SK-N-SH (cell line): ENCODE data around the gene CRACR2A. TPM values are rescaled to one million over a fixed set of nuclear protein-coding genes. Genes with fewer than 3 reads are reported as not detected.

Experiments used
- CTCF ChIA-PET: fragments of 300-600, 350-600 bp; formaldehyde crosslinking; extraction: SDS; loops from one replicate; lab custom pipeline; 2021; lab: Yijun Ruan, JAX
- POLR2A ChIA-PET: fragments of 350-600 bp; sonication (Branson Sonifier 250); formaldehyde crosslinking; extraction: SDS; loops from one replicate; lab custom pipeline; 2020; ENCODE audit warnings: antibody characterized with exemption, inconsistent platforms; lab: Yijun Ruan, JAX
- DNase-seq: peaks from one replicate; pipeline ENCODE4 v3.0.0; 2012
- H2AFZ ChIP-seq: fragments of 200-600 bp; sonication (generic); 2 replicates; pipeline ENCODE4 v1.8.1; 2016; ENCODE audit warnings: antibody characterized with exemption, mild to moderate bottlenecking, low read depth
- H3F3A ChIP-seq: fragments of 200-600 bp; sonication (generic); replicated peaks from 2 replicates; pipeline ENCODE3; 2016; ENCODE audit warnings: antibody characterized with exemption, mild to moderate bottlenecking; ENCODE audit not compliant: insufficient read depth
- H3K27ac ChIP-seq, 2 experiments: fragments of 200-500 bp in 1 of 2; fragments of 200-600 bp in 1 of 2; sonication (Bioruptor generic) in 1 of 2; sonication (generic), shearing (Covaris generic) in 1 of 2; 2 replicates each; pipeline versions ENCODE4 v1.5.1 to v1.6.1; 2014 to 2016; ENCODE audit warnings: low read depth in 2 of 2, inconsistent platforms in 1 of 2, low read length in 1 of 2, mild to moderate bottlenecking in 1 of 2, mixed read lengths in 1 of 2
- H3K27me3 ChIP-seq: fragments of 200-600 bp; sonication (generic), shearing (Covaris generic); 2 replicates; pipeline ENCODE4 v1.6.1; 2016; ENCODE audit warnings: mixed run types; ENCODE audit not compliant: insufficient read depth
- H3K36me3 ChIP-seq, 2 experiments: fragments of 200-500 bp in 1 of 2; fragments of 200-600 bp in 1 of 2; sonication (Bioruptor generic) in 1 of 2; sonication (generic) in 1 of 2; replicated peaks in 1 of 2; 2 replicates each; pipeline versions ENCODE3 to v1.5.1; 2014 to 2016; ENCODE audit warnings: low read length in 1 of 2, mild to moderate bottlenecking in 1 of 2; ENCODE audit not compliant: insufficient read depth in 2 of 2, control insufficient read depth in 1 of 2
- H3K4me1 ChIP-seq, 2 experiments: fragments of 200-500 bp in 1 of 2; fragments of 200-600 bp in 1 of 2; sonication (Bioruptor generic) in 1 of 2; sonication (generic), shearing (Covaris generic) in 1 of 2; 2 replicates each; pipeline versions ENCODE4 v1.5.1 to v1.6.1; 2014 to 2016; ENCODE audit warnings: low read depth in 1 of 2, low read length in 1 of 2, mixed run types in 1 of 2; ENCODE audit not compliant: insufficient read depth in 2 of 2, control insufficient read depth in 1 of 2
- H3K4me2 ChIP-seq: fragments of 200-600 bp; sonication (generic), shearing (Covaris generic); 2 replicates; pipeline ENCODE4 v1.6.1; 2017; ENCODE audit warnings: mixed run types
- H3K4me3 ChIP-seq, 2 experiments: fragments of 200-500 bp in 1 of 2; fragments of 200-600 bp in 1 of 2; sonication (Bioruptor generic) in 1 of 2; sonication (generic), shearing (Covaris generic) in 1 of 2; 2 replicates each; pipeline versions ENCODE4 v1.5.1 to v1.8.1; 2014 to 2016; ENCODE audit warnings: low read depth in 2 of 2, inconsistent platforms in 1 of 2, low read length in 1 of 2, mild to moderate bottlenecking in 1 of 2, mixed read lengths in 1 of 2, moderate library complexity in 1 of 2
- H3K79me2 ChIP-seq: fragments of 200-600 bp; sonication (generic); 2 replicates; pipeline ENCODE4 v1.8.1; 2017; ENCODE audit warnings: mild to moderate bottlenecking; ENCODE audit not compliant: insufficient read depth
- H3K9ac ChIP-seq: fragments of 200-600 bp; sonication (generic); 2 replicates; pipeline ENCODE4 v1.6.1; 2017; ENCODE audit warnings: mixed run types
- H3K9me2 ChIP-seq: fragments of 200-600 bp; sonication (generic); 2 replicates; pipeline ENCODE4 v1.6.1; 2017; ENCODE audit warnings: mixed run types
- H3K9me3 ChIP-seq: fragments of 200-600 bp; sonication (generic); 2 replicates; pipeline ENCODE4 v1.6.1; 2017; ENCODE audit warnings: mixed run types, mild to moderate bottlenecking, moderate library complexity
- H4K20me1 ChIP-seq: fragments of 200-600 bp; sonication (generic); 2 replicates; pipeline ENCODE4 v1.6.1; 2017; ENCODE audit warnings: mild to moderate bottlenecking, mixed run types; ENCODE audit not compliant: insufficient read depth
- CHD2 ChIP-seq: fragments of 150-350 bp; IDR thresholded peaks from 2 replicates; pipeline ENCODE4 v1.6.1; 2018; ENCODE audit warnings: low read length; ENCODE audit not compliant: partially characterized antibody
- JUND ChIP-seq: IDR thresholded peaks from 2 replicates; pipeline ENCODE4 v1.4.0; 2012
- POLR2AphosphoS5 ChIP-seq: IDR thresholded peaks from 2 replicates; pipeline ENCODE4 v1.6.1; 2012; ENCODE audit warnings: low read depth, low read length
- RAD21 ChIP-seq: IDR thresholded peaks from 2 replicates; pipeline ENCODE4 v1.6.1; 2012; ENCODE audit warnings: mild to moderate bottlenecking, low read length
- RCOR1 ChIP-seq: fragments of 150-350 bp; IDR thresholded peaks from 2 replicates; pipeline ENCODE4 v1.6.1; 2017; ENCODE audit warnings: antibody characterized with exemption, low read length
- SIN3A ChIP-seq: IDR thresholded peaks from 2 replicates; pipeline ENCODE4 v1.6.1; 2012; ENCODE audit warnings: low read depth, mild to moderate bottlenecking, low read length, moderate library complexity, borderline replicate concordance
- TCF12 ChIP-seq: IDR thresholded peaks from 2 replicates; pipeline ENCODE4 v1.4.0; 2012
- WGBS: methylation state at CpG from one replicate; pipeline ENCODE4 v1.1.6; 2017; ENCODE audit warnings: low lambda C conversion rate; 5-methylcytosine and 5-hydroxymethylcytosine counted together
- polyA plus RNA-seq, 3 experiments: library from polyadenylated mRNA; depleted of rRNA; stranded (reverse); fragments of >200 nt; gene quantifications; 2 replicates each; pipeline ENCODE4 v1.2.3, GENCODE V29; 2012
- TF ChIP-seq, protein P1 (sequence below): IDR thresholded peaks from 2 replicates; pipeline ENCODE4 v1.4.0; 2012; ENCODE audit warnings: low read depth, borderline replicate concordance
- TF ChIP-seq, protein P2 (sequence below): IDR thresholded peaks from 2 replicates; pipeline ENCODE4 v1.6.1; 2012; ENCODE audit warnings: mild to moderate bottlenecking, low read depth, low read length, moderate library complexity

CRACR2A gene
- polyA plus RNA-seq, 1 of the 3 experiments (the other 2 are of a cell fraction): 0.12 TPM

DNA sequence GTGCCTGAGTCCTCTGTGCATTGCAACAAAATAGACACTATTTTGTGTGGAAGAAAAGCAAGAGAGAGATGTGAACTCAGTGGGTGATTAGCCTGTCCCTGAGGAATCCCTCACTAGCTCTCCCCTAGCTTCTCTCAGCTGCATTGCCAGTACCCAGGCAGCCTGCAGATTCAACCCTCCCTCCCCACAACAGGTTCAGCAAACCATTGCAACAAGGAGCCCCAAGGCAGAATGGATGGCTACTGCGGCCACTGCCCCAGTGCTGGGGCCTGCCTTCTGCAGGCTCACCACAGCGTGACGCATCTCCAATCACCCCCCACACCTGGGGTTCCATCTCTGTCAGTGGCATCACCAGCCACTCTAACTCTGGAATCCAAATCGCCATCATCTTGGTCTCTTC is 2.3 kb downstream of the CRACR2A start:
- 79% methylated on average over 3 of the region's 4 CpGs for WGBS
- no peaks in the 10 kb centered on the region for H3K36me3 ChIP-seq
- H3K4me2 ChIP-seq: no peak overlapping the region
- no peaks in the 10 kb centered on the region for H3K27me3 ChIP-seq
- H3K9me3 ChIP-seq: no peaks in the 10 kb centered on the region
- H3K4me1 ChIP-seq: peaks cover 0 to 2% of the 10 kb centered on the region in 2 experiments; a peak in 1 of 4 replicates
- no peaks in the 10 kb centered on the region for H4K20me1 ChIP-seq
- H3F3A ChIP-seq: no peaks in the 10 kb centered on the region
- ChIA-PET CTCF (interaction anchor here (2.6 kb wide), 1 partner anchor 451 kb away, joined by 11 read pairs; no protein-coding TSS in a partner anchor), POLR2A (no interaction called here)
- no peak overlapping the region for H3K4me3 ChIP-seq
- no peaks in the 10 kb centered on the region for H3K9me2 ChIP-seq
- no peak for DNase-seq
- no peak overlapping the region for H3K27ac ChIP-seq
- no peak overlapping the region for H2AFZ ChIP-seq
- TF ChIP-seq, protein P1, sequence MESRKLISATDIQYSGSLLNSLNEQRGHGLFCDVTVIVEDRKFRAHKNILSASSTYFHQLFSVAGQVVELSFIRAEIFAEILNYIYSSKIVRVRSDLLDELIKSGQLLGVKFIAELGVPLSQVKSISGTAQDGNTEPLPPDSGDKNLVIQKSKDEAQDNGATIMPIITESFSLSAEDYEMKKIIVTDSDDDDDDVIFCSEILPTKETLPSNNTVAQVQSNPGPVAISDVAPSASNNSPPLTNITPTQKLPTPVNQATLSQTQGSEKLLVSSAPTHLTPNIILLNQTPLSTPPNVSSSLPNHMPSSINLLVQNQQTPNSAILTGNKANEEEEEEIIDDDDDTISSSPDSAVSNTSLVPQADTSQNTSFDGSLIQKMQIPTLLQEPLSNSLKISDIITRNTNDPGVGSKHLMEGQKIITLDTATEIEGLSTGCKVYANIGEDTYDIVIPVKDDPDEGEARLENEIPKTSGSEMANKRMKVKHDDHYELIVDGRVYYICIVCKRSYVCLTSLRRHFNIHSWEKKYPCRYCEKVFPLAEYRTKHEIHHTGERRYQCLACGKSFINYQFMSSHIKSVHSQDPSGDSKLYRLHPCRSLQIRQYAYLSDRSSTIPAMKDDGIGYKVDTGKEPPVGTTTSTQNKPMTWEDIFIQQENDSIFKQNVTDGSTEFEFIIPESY: no peak
- TF ChIP-seq, protein P2, sequence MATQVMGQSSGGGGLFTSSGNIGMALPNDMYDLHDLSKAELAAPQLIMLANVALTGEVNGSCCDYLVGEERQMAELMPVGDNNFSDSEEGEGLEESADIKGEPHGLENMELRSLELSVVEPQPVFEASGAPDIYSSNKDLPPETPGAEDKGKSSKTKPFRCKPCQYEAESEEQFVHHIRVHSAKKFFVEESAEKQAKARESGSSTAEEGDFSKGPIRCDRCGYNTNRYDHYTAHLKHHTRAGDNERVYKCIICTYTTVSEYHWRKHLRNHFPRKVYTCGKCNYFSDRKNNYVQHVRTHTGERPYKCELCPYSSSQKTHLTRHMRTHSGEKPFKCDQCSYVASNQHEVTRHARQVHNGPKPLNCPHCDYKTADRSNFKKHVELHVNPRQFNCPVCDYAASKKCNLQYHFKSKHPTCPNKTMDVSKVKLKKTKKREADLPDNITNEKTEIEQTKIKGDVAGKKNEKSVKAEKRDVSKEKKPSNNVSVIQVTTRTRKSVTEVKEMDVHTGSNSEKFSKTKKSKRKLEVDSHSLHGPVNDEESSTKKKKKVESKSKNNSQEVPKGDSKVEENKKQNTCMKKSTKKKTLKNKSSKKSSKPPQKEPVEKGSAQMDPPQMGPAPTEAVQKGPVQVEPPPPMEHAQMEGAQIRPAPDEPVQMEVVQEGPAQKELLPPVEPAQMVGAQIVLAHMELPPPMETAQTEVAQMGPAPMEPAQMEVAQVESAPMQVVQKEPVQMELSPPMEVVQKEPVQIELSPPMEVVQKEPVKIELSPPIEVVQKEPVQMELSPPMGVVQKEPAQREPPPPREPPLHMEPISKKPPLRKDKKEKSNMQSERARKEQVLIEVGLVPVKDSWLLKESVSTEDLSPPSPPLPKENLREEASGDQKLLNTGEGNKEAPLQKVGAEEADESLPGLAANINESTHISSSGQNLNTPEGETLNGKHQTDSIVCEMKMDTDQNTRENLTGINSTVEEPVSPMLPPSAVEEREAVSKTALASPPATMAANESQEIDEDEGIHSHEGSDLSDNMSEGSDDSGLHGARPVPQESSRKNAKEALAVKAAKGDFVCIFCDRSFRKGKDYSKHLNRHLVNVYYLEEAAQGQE: no peak
- no peak for TF ChIP-seq POLR2AphosphoS5
- TF ChIP-seq RAD21: no peak
- H3K9ac ChIP-seq: no peak overlapping the region
- H3K79me2 ChIP-seq: no peaks in the 10 kb centered on the region

DNA sequence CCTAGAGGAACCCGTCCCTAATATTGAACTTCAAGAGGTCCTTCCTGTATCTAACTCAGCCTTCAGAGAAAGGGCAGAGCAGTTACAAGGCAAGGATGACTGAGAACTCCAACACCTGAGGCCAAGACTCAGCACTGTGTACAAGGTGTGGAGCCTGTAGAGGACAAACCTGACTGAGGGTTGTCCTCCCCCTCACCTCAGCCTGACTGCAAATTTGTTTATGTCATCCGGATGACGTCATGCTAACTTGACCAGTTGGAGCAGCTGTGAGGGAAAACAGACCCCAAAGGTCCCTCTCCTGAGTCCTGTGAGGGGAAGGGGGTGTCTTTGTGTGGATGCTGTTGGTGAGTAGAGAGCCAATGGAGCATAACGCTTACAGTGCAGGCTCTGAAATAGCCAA is 4.3 kb downstream of the CRACR2A start:
- Histone ChIP-seq H3K4me1 (peaks cover 0 to 2% of the 10 kb centered on the region in 2 experiments; a peak in 1 of 4 replicates), H3K9me3 (no peaks in the 10 kb centered on the region), H3K9ac (no peak overlapping the region), H3K27ac (no peak overlapping the region), H3F3A (no peaks in the 10 kb centered on the region), H3K36me3 (no peaks in the 10 kb centered on the region), H3K27me3 (no peaks in the 10 kb centered on the region), H4K20me1 (no peaks in the 10 kb centered on the region), H3K79me2 (no peaks in the 10 kb centered on the region), H3K4me3 (no peak overlapping the region), H3K4me2 (no peak overlapping the region), H2AFZ (no peak overlapping the region), H3K9me2 (no peaks in the 10 kb centered on the region)
- DNase-seq: no peak
- ChIA-PET CTCF (interaction anchor here (2.6 kb wide), 1 partner anchor 449 kb away, joined by 11 read pairs; no protein-coding TSS in a partner anchor), POLR2A (no interaction called here)
- TF ChIP-seq TCF12 (no peak), CHD2 (no peak), JUND (no peak), SIN3A (no peak), RCOR1 (no peak)
- WGBS: 22% methylated on average over 1 of the region's 4 CpGs
